GM18505 (cell line): ENCODE results near the gene ILF2.
"Not testable (repeated sequence)": the region's sequence is repeated elsewhere in the genome, so short reads cannot be mapped to it uniquely, and the experiment has no call there.

Source experiments
- ATAC-seq: cut with Tn5 transposase; IDR thresholded peaks from one replicate; pipeline ENCODE4 v1.9.1; 2021; ENCODE audit not compliant: unreplicated experiment
- POLR2A ChIP-seq: IDR thresholded peaks from 4 replicates; pipeline ENCODE4 v1.6.1; 2011; ENCODE audit warnings: borderline replicate concordance; ENCODE audit not compliant: insufficient read depth, insufficient read length; ENCODE audit errors: extremely low read depth

ILF2 gene

GRCh38 chr1:153647346-153647714, 23.5 kb downstream of the ILF2 start:
- TF ChIP-seq POLR2A, result no peak
- ATAC-seq, result no peak

- ATAC-seq, result no peak
- TF ChIP-seq POLR2A, result no peak
Observed at GRCh38 chr1:153646672-153647345, 24.0 kb downstream of the ILF2 start.

- no peak for ATAC-seq
- no peak for TF ChIP-seq POLR2A
Observed at GRCh38 chr1:153643816-153644215, 27.0 kb downstream of the ILF2 start.

- ATAC-seq, result no peak
- no peak for TF ChIP-seq POLR2A
Observed at GRCh38 chr1:153643100-153643499, 27.7 kb downstream of the ILF2 start.

GRCh38 chr1:153642161-153642560, 28.6 kb downstream of the ILF2 start:
- ATAC-seq, result no peak
- TF ChIP-seq POLR2A, result no peak

- no peak for TF ChIP-seq POLR2A
- ATAC-seq, result no peak
Observed at GRCh38 chr1:153640861-153641260, 29.9 kb downstream of the ILF2 start.

GRCh38 chr1:153640213-153640612, 30.6 kb downstream of the ILF2 start:
- ATAC-seq, result not testable (repeated sequence)

GRCh38 chr1:153639280-153639679, 31.5 kb downstream of the ILF2 start:
- TF ChIP-seq POLR2A, result no peak
- no peak for ATAC-seq

- no peak for TF ChIP-seq POLR2A
- no peak for ATAC-seq
Observed at GRCh38 chr1:153638261-153638660, 32.5 kb downstream of the ILF2 start.

GRCh38 chr1:153636312-153636711, 34.5 kb downstream of the ILF2 start:
- TF ChIP-seq POLR2A, result no peak
- ATAC-seq, result no peak

GRCh38 chr1:153635872-153636271, 34.9 kb downstream of the ILF2 start:
- ATAC-seq, result no peak
- TF ChIP-seq POLR2A, result no peak

GRCh38 chr1:153633754-153634665, 36.8 kb downstream of the ILF2 start, which contains the start of gene CHTOP:
Gene CHTOP, plus strand, starts transcription at chr1:153634066. Its CDS starts 2,523 bp downstream, at chr1:153636589.
- peak; percentile 97 for TF ChIP-seq POLR2A
- peak; percentile 87 for ATAC-seq

- TF ChIP-seq POLR2A, result no peak
- no peak for ATAC-seq
Observed at GRCh38 chr1:153633161-153633753, 37.5 kb downstream of the ILF2 start.
